ENCODE data around the gene TBL1XR1. TPM values are rescaled to one million over a fixed set of nuclear protein-coding genes. Genes with fewer than 3 reads are reported as not detected.

Gene TBL1XR1
- total RNA-seq, 1 donor from 2014 or later: 275 TPM

DNA sequence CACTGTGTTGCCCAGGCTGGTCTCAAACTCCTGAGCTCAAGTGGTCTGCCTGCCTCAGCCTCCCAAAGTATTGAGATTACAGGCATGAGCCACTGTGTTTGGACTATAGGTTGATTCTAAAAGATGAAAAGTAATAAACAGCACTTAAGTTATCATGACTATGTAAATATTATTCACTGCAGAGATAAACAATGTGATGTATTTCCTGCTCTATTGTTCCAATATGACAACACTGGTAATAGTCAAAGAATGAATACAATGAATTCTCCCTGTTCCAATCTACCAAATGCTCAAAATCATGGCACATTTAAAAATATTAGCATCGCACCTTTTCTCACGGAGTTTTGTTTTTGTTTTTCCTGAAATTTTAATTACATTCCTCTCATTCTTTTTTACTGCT, 36.8 kb upstream of the TBL1XR1 start:
- Histone ChIP-seq H3K27me3 (no peaks in the 10 kb centered on the region), H3K36me3 (no peaks in the 10 kb centered on the region), H4K20me1 (ENCODE audit: low read depth) (no peaks in the 10 kb centered on the region), H2AFZ (replicated peaks) (no peak overlapping the region), H3F3A (ENCODE audit: low read depth) (no peaks in the 10 kb centered on the region), H3K9me3 (ENCODE audit: low read depth) (peaks cover 6% of the 10 kb centered on the region), H3K4me1 (no peaks in the 10 kb centered on the region), H3K79me2 (ENCODE audit: low read depth) (no peaks in the 10 kb centered on the region), H3K4me2 (no peak overlapping the region), H3K27ac (no peak overlapping the region), H3K4me3 (no peak overlapping the region), H3K9ac (no peak overlapping the region)
- Mint-ChIP-seq H3K4me3 (no peak overlapping the region), H3K36me3 (peaks cover 2% of the 10 kb centered on the region), H3K9me3 (peaks cover 8% of the 10 kb centered on the region), H3K27me3 (ENCODE audit: insufficient read depth, low read depth) (peaks cover 2% of the 10 kb centered on the region), H3K4me1 (no peaks in the 10 kb centered on the region), H3K27ac (no peak overlapping the region)
- no peak for DNase-seq (ENCODE audit: low spot score)
- TF ChIP-seq, protein P1, sequence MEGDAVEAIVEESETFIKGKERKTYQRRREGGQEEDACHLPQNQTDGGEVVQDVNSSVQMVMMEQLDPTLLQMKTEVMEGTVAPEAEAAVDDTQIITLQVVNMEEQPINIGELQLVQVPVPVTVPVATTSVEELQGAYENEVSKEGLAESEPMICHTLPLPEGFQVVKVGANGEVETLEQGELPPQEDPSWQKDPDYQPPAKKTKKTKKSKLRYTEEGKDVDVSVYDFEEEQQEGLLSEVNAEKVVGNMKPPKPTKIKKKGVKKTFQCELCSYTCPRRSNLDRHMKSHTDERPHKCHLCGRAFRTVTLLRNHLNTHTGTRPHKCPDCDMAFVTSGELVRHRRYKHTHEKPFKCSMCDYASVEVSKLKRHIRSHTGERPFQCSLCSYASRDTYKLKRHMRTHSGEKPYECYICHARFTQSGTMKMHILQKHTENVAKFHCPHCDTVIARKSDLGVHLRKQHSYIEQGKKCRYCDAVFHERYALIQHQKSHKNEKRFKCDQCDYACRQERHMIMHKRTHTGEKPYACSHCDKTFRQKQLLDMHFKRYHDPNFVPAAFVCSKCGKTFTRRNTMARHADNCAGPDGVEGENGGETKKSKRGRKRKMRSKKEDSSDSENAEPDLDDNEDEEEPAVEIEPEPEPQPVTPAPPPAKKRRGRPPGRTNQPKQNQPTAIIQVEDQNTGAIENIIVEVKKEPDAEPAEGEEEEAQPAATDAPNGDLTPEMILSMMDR (IDR thresholded peaks at IDR 0.05): no peak
- TF ChIP-seq EZH2 (IDR thresholded peaks at IDR 0.05) (no peak), EZH2phosphoT487 (IDR thresholded peaks at IDR 0.05) (no peak)

DNA sequence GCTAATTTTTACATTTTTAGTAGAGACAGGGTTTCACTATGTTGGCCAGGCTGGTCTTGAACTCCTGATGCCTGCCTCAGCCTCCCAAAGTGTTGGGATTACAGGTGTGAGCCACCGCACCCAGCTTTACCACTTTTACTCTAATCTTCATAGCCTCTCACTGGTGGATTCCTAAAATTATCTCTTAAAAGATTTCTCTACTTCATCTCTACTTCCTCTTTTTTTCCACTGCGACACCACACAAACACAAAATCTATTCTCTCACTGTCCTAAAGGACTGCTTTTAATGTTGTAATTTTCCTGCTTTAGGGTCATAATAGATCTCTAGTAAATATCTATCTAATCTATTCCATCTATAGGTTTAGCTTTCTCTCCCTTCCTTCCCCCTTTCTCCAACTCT, 34.0 kb upstream of the TBL1XR1 start:
- Histone ChIP-seq H3F3A (ENCODE audit: low read depth) (no peaks in the 10 kb centered on the region), H2AFZ (replicated peaks) (no peak overlapping the region), H4K20me1 (ENCODE audit: low read depth) (no peaks in the 10 kb centered on the region), H3K4me1 (no peaks in the 10 kb centered on the region), H3K27ac (no peak overlapping the region), H3K4me2 (no peak overlapping the region), H3K27me3 (no peaks in the 10 kb centered on the region), H3K79me2 (ENCODE audit: low read depth) (no peaks in the 10 kb centered on the region), H3K9me3 (ENCODE audit: low read depth) (peaks cover 8% of the 10 kb centered on the region), H3K4me3 (no peak overlapping the region), H3K36me3 (no peaks in the 10 kb centered on the region), H3K9ac (no peak overlapping the region)
- Mint-ChIP-seq H3K36me3 (peaks cover 2% of the 10 kb centered on the region), H3K27ac (no peak overlapping the region), H3K4me1 (no peaks in the 10 kb centered on the region), H3K4me3 (no peak overlapping the region), H3K27me3 (ENCODE audit: insufficient read depth, low read depth) (peaks cover 2% of the 10 kb centered on the region), H3K9me3 (peaks cover 13% of the 10 kb centered on the region)
- TF ChIP-seq EZH2 (IDR thresholded peaks at IDR 0.05) (no peak), EZH2phosphoT487 (IDR thresholded peaks at IDR 0.05) (no peak)
- TF ChIP-seq, protein P1 (IDR thresholded peaks at IDR 0.05): no peak
- no peak for DNase-seq (ENCODE audit: low spot score)

DNA sequence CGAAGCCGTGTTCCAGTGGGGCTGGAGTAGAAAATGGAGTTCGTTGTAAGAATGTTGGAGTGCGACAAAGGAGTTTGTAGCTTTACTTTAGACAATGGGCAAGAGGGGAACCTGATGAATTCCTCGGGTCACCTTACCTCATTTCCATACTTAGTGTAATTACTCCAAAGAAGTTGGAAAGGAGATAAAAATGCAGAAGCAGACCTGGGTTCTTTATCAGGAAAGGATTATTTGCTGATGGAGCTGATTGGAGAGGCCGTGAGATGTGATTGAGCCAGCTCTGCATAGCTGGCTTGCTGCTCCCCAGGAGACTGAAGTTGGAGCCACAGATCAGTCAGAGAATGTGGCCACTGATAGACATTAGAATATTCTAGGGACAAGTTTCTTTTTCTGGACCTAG, 33.4 kb upstream of the TBL1XR1 start:
- no peak overlapping the region for H2AFZ ChIP-seq (replicated peaks)
- no peak overlapping the region for H3K9ac ChIP-seq
- H3F3A ChIP-seq (ENCODE audit: low read depth): no peaks in the 10 kb centered on the region
- H3K4me2 ChIP-seq: no peak overlapping the region
- no peaks in the 10 kb centered on the region for H3K27me3 ChIP-seq
- no peaks in the 10 kb centered on the region for H3K4me1 ChIP-seq
- Mint-ChIP-seq H3K4me1 (no peaks in the 10 kb centered on the region), H3K27me3 (ENCODE audit: insufficient read depth, low read depth) (peaks cover 2% of the 10 kb centered on the region), H3K4me3 (no peak overlapping the region), H3K36me3 (peaks cover 2% of the 10 kb centered on the region), H3K9me3 (peaks cover 13% of the 10 kb centered on the region), H3K27ac (no peak overlapping the region)
- H3K27ac ChIP-seq: no peak overlapping the region
- no peak for TF ChIP-seq EZH2phosphoT487 (IDR thresholded peaks at IDR 0.05)
- no peak for TF ChIP-seq EZH2 (IDR thresholded peaks at IDR 0.05)
- TF ChIP-seq, protein P1 (IDR thresholded peaks at IDR 0.05): no peak
- H4K20me1 ChIP-seq (ENCODE audit: low read depth): no peaks in the 10 kb centered on the region
- H3K79me2 ChIP-seq (ENCODE audit: low read depth): no peaks in the 10 kb centered on the region
- H3K4me3 ChIP-seq: no peak overlapping the region
- H3K9me3 ChIP-seq (ENCODE audit: low read depth): peaks cover 8% of the 10 kb centered on the region
- DNase-seq (ENCODE audit: low spot score): no peak
- no peaks in the 10 kb centered on the region for H3K36me3 ChIP-seq

All from neural progenitor cell (in vitro differentiated cells).